ENCODE data around the gene ZFYVE9.

DNA sequence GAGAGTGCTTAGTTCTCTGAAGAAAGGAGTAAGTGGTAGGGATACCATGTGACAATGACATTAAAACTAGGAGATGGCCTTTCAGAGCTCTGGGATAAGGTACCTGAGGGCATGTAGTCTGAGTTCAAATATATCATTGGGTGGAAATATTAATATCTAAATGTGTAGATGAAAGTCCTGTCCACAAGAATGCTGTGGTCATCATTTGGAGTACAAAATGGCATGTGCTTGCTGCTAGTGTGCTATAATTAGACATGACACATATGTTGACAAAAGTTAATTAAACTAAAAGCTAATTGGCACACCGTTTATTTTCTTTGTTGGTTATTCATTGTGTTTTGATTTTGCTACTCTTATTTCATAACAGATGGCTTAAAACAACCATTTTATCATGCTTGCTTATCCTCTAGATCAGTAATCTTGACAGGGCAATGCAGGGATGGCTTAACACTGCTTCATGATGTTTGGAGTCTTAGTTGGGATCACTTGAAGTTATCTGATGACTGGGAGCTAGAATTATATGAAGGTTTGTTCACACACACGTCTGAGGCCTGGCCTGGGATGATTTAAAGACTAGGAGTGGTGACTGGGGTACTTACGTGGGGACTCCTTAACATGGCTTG, 193.1 kb downstream of the ZFYVE9 start:
- no peak for TF ChIP-seq CTCF (IDR thresholded peaks at IDR 0.05)
- TF ChIP-seq POLR2A (IDR thresholded peaks at IDR 0.05): no peak

All from adrenal gland (tissue), 5 donors.